WI38 (cell line): ENCODE data around the gene ZNF334.

ENCODE experiments used
- H3K4me3 ChIP-seq: 2 replicates; pipeline ENCODE4 v1.5.1; 2011; ENCODE audit warnings: low read depth, mild to moderate bottlenecking, control low read depth, low read length
- TF ChIP-seq, protein P1 (sequence below): IDR thresholded peaks from 2 replicates; pipeline ENCODE4 v1.5.1; 2012; ENCODE audit warnings: low read depth, mild to moderate bottlenecking, control low read depth, low read length

Gene ZNF334

GRCh38 chr20:46464451-46464850, 48.9 kb downstream of the ZNF334 start:
- no peak overlapping the region for H3K4me3 ChIP-seq
- TF ChIP-seq, protein P1, sequence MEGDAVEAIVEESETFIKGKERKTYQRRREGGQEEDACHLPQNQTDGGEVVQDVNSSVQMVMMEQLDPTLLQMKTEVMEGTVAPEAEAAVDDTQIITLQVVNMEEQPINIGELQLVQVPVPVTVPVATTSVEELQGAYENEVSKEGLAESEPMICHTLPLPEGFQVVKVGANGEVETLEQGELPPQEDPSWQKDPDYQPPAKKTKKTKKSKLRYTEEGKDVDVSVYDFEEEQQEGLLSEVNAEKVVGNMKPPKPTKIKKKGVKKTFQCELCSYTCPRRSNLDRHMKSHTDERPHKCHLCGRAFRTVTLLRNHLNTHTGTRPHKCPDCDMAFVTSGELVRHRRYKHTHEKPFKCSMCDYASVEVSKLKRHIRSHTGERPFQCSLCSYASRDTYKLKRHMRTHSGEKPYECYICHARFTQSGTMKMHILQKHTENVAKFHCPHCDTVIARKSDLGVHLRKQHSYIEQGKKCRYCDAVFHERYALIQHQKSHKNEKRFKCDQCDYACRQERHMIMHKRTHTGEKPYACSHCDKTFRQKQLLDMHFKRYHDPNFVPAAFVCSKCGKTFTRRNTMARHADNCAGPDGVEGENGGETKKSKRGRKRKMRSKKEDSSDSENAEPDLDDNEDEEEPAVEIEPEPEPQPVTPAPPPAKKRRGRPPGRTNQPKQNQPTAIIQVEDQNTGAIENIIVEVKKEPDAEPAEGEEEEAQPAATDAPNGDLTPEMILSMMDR: no peak

- TF ChIP-seq, protein P1: no peak
- H3K4me3 ChIP-seq: no peak overlapping the region
Observed at GRCh38 chr20:46463852-46464251, 49.5 kb downstream of the ZNF334 start.

DNA sequence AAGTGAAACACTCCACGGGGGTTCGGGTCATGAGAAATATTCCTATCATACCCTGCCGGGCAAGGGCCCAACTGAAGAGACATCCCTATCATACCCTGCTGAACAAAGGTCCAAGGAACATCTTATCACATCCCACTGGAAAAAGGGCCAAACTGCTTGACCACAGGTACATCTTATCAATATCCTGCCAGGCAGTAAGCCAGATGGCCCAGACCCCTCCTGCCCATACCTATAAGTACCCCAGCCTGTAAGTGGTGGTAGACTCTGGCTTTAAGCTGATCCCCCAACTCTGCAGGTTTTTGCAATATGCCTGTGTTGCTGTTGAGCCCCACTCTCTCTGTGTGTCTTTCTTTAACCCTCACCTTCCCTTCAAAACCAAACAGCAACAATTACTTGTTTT, 51.6 kb downstream of the ZNF334 start:
- TF ChIP-seq, protein P1: no peak
- no peak overlapping the region for H3K4me3 ChIP-seq

- no peak overlapping the region for H3K4me3 ChIP-seq
- TF ChIP-seq, protein P1: no peak
Observed at GRCh38 chr20:46458866-46459750, 54.3 kb downstream of the ZNF334 start.

GRCh38 chr20:46456255-46457028, 56.9 kb downstream of the ZNF334 start:
- TF ChIP-seq, protein P1: no peak

GRCh38 chr20:46455729-46456128, 57.6 kb downstream of the ZNF334 start:
- TF ChIP-seq, protein P1: no peak
- no peak overlapping the region for H3K4me3 ChIP-seq

More at GRCh38 chr20:46456255-46457028, 56.9 kb downstream of the ZNF334 start:
- no peak overlapping the region for H3K4me3 ChIP-seq
